Activated naive CD4-positive, alpha-beta T cell (primary cell): Measurements from ENCODE around the gene SIPA1L2.

Source experiments
- DNase-seq, 4 experiments: peaks; one replicate each; lab custom pipeline; 2025; lab: John Stamatoyannopoulos, UW

Gene SIPA1L2

GRCh38 chr1:232630047-232630893 is at the start of gene SIPA1L2:
SIPA1L2 (minus strand) TSS chr1:232630133; CDS start chr1:232515339, 114,794 bp downstream.
- DNase-seq: peak; percentile 51 to 78 (median 66)

GRCh38 chr1:232678185-232678886 is 48.4 kb upstream of the SIPA1L2 start:
- no peak for DNase-seq

- DNase-seq: no peak
These were observed 46.4 kb upstream of the SIPA1L2 start for GRCh38 chr1:232676307-232676706.

GRCh38 chr1:232675898-232676297 is 46.0 kb upstream of the SIPA1L2 start:
- no peak for DNase-seq

GRCh38 chr1:232675260-232675659 is 45.3 kb upstream of the SIPA1L2 start:
- no peak for DNase-seq

GRCh38 chr1:232673256-232673655 is 43.3 kb upstream of the SIPA1L2 start:
- DNase-seq: no peak

GRCh38 chr1:232669981-232670747 is 40.2 kb upstream of the SIPA1L2 start:
- no peak for DNase-seq

- no peak for DNase-seq
These were observed 37.8 kb upstream of the SIPA1L2 start for GRCh38 chr1:232667778-232668165.

GRCh38 chr1:232667094-232667777 is 37.3 kb upstream of the SIPA1L2 start:
- no peak for DNase-seq

GRCh38 chr1:232664844-232665777 is 35.2 kb upstream of the SIPA1L2 start:
- no peak for DNase-seq

GRCh38 chr1:232662910-232663309 is 33.0 kb upstream of the SIPA1L2 start:
- no peak for DNase-seq

GRCh38 chr1:232658386-232658785 is 28.5 kb upstream of the SIPA1L2 start:
- DNase-seq: no peak

- no peak for DNase-seq
These were observed 27.6 kb upstream of the SIPA1L2 start for GRCh38 chr1:232657426-232658005.

GRCh38 chr1:232655746-232656085 is 25.8 kb upstream of the SIPA1L2 start:
- no peak for DNase-seq

GRCh38 chr1:232655028-232655745 is 25.3 kb upstream of the SIPA1L2 start:
- no peak for DNase-seq

GRCh38 chr1:232653789-232654188 is 23.9 kb upstream of the SIPA1L2 start:
- DNase-seq: no peak

GRCh38 chr1:232650845-232651244 is 20.9 kb upstream of the SIPA1L2 start:
- no peak for DNase-seq

- DNase-seq: no peak
These were observed 20.5 kb upstream of the SIPA1L2 start for GRCh38 chr1:232650418-232650817.

- DNase-seq: no peak
These were observed 18.4 kb upstream of the SIPA1L2 start for GRCh38 chr1:232648316-232648715.

GRCh38 chr1:232644209-232644608 is 14.3 kb upstream of the SIPA1L2 start:
- no peak for DNase-seq
